Subcutaneous abdominal adipose tissue (tissue), 5 donors: ENCODE measurements around the gene SNRPA1.

ENCODE experiments used
- H3K27ac ChIP-seq: one replicate; pipeline ENCODE4 v1.7.0; 2013; ENCODE audit warnings: low read depth, mild to moderate bottlenecking, inconsistent platforms, low read length, moderate library complexity
- H3K27me3 ChIP-seq, 5 donors: one replicate each; pipeline ENCODE4 v1.7.0; 2013; ENCODE audit warnings: low read length in 5 of 5, inconsistent platforms in 1 of 5; ENCODE audit not compliant: control insufficient read depth in 5 of 5, insufficient read depth in 4 of 5
- H3K36me3 ChIP-seq, 5 donors: one replicate each; pipeline ENCODE4 v1.7.0; 2013; ENCODE audit warnings: low read length in 5 of 5; ENCODE audit not compliant: control insufficient read depth in 5 of 5, insufficient read depth in 5 of 5
- H3K4me1 ChIP-seq, 5 donors: one replicate each; pipeline ENCODE4 v1.7.0; 2013; ENCODE audit warnings: low read length in 5 of 5, mild to moderate bottlenecking in 3 of 5, moderate library complexity in 1 of 5; ENCODE audit not compliant: control insufficient read depth in 5 of 5, insufficient read depth in 5 of 5
- H3K4me3 ChIP-seq, 5 donors: one replicate each; pipeline ENCODE4 v1.7.0; 2013; ENCODE audit warnings: low read length in 5 of 5, low read depth in 1 of 5
- H3K9ac ChIP-seq, 5 donors: one replicate each; pipeline ENCODE4 v1.7.0; 2013; ENCODE audit warnings: low read length in 5 of 5, mild to moderate bottlenecking in 4 of 5, moderate library complexity in 3 of 5
- H3K9me3 ChIP-seq, 5 donors: one replicate each; pipeline ENCODE4 v1.7.0; 2013; ENCODE audit warnings: low read length in 5 of 5; ENCODE audit not compliant: control insufficient read depth in 5 of 5
- donor health status: healthy.
- donor health status: healthy.
- donor health status: healthy.
- donor health status: healthy.
- donor health status: healthy.

The SNRPA1 gene

DNA sequence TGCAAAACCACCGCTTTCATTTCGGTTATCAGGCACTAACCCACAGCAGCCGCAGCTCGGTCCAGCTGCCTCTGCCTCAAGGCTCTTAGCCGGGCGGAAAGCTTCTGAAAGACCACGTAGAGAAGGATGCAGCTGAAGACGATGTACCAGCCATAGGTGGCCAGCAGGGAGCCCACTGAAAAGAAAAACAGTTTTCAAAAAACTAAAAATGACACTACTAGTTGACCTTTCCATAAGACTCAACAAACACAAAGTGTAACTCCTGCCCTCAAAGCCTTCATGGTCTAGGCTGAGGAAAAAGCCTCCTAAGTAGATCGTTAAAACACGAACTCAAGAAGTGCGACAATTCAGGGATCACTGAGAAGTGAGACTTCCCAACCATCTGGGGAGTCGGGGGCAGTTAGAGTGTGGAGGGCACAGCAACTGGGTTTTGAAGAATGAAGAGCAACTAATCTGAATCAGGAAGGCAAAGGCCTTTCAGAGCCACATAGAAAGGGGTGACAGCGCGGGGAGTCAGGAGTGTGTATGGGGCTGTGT lies 18.5 kb downstream of the SNRPA1 start:
- Histone ChIP-seq H3K36me3 (peaks cover 29 to 56% (median 49%) of the 10 kb centered on the region in 5 donors), H3K9me3 (no peaks in the 10 kb centered on the region), H3K9ac (peak overlapping the region; percentile 83 to 92 (median 87)), H3K27ac (peak overlapping the region; percentile 84), H3K4me1 (peaks cover 0 to 22% (median 19%) of the 10 kb centered on the region in 5 donors), H3K27me3 (no peaks in the 10 kb centered on the region), H3K4me3 (peak overlapping the region; percentile 82 to 96 (median 92))

DNA sequence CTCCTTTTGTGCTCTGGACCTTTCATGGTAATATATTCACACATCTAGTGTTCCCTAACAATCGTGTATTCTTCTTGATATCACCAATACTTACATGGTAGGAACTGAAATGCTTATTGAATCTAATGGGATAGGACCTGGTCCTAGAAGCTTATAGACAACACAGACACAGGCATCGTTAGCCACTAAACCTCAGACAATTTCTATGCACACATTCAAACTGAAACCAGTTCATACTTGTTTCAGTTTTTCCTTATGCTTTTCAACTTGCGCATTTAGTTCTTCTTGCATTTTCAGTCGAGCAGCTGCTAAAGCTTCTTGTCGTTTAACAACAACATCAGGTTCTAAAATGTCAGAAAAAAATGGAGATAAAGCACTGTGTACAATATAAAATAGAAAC lies 20.0 kb downstream of the SNRPA1 start:
- Histone ChIP-seq H3K9me3 (no peaks in the 10 kb centered on the region), H3K4me1 (peaks cover 0 to 22% (median 19%) of the 10 kb centered on the region in 5 donors), H3K27me3 (no peaks in the 10 kb centered on the region), H3K36me3 (peaks cover 34 to 58% (median 52%) of the 10 kb centered on the region in 5 donors), H3K4me3 (no peak overlapping the region), H3K27ac (no peak overlapping the region), H3K9ac (peak overlapping the region in 1 of 5 donors; percentile 11)

DNA sequence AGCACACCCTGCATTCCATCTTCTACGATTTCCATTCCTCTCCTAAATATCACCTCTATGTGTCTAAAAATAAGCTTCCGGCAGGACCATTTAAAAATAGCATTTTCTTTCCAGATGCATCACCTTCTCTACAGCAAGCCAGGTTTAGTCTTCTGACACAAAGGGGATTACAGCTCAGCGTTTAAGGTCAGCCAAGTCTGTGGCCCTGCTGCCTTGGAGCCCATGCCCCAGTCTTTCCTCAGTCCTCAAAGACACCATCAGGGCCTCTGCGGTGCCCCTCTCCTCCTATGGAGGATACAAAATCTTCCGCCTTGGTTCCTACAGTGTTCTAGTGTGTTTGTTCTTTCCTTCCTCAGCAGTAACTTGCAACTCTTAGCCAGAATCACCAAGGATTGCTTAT lies 21.5 kb downstream of the SNRPA1 start:
- Histone ChIP-seq H3K4me1 (peaks cover 0 to 22% (median 19%) of the 10 kb centered on the region in 5 donors), H3K36me3 (peaks cover 28 to 68% (median 58%) of the 10 kb centered on the region in 5 donors), H3K27ac (no peak overlapping the region), H3K27me3 (no peaks in the 10 kb centered on the region), H3K9ac (no peak overlapping the region), H3K4me3 (no peak overlapping the region), H3K9me3 (no peaks in the 10 kb centered on the region)

DNA sequence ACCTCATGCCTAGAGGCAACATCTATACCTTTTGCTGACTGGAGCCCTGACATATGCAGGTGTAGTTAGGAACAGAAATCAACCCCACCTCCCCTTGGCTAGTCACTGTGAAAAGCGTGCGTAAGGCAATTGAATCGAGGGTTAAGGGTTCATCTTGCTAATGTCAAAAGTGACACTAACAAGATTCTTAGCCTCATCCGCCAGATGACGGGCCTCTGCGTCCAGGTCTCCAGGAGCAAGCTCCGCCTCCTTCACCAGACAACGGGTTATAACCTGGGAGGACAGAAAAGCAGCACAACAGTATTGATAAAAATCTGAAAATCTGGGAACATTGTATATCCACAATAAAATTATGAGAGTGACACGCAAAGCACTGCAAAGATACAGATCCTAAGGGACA lies 22.5 kb downstream of the SNRPA1 start:
- Histone ChIP-seq H3K9ac (no peak overlapping the region), H3K27ac (no peak overlapping the region), H3K9me3 (no peaks in the 10 kb centered on the region), H3K36me3 (peaks cover 28 to 68% (median 58%) of the 10 kb centered on the region in 5 donors), H3K4me3 (no peak overlapping the region), H3K4me1 (peaks cover 0 to 21% (median 17%) of the 10 kb centered on the region in 5 donors), H3K27me3 (no peaks in the 10 kb centered on the region)

DNA sequence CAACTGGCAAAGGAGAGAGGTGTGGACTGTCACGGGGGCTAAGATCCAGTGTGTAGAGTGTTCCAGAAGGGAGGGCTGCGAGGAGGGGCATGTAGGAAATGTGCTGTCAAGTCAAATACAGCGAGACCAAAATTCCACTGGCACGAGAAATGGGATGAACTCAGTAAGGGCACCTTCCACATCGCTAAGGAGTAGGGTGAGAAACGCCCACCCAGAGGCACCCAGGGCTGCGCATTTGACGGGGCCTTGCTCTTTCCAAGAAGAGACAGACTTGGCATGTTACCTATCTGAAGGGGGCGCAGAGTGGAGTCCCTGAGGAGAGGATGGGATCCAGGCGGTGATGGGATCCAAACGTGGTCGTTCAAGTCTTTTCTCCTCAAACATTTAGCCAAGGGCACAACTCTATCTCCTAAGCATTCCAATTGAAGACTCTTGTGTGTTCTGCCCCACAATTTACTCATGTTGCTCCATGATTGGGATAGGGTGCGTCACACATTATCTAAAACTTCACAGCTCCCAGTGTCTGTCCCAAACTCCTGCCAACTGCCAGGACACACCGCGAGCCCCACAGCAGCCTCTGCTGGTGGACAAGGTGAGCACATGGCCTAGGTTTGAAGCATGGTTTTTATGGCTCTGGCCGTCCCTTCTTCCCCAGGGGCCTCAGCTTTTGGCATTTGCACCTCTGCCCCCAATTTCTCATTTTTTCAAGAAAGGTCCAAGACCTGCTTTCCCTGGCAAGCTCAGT lies 25.4 kb downstream of the SNRPA1 start:
- H3K27me3 ChIP-seq: no peaks in the 10 kb centered on the region
- peaks cover 5 to 27% (median 21%) of the 10 kb centered on the region in 5 donors for H3K4me1 ChIP-seq
- no peak overlapping the region for H3K4me3 ChIP-seq
- H3K36me3 ChIP-seq: peaks cover 23 to 59% (median 52%) of the 10 kb centered on the region in 5 donors
- no peak overlapping the region for H3K27ac ChIP-seq
- no peak overlapping the region for H3K9ac ChIP-seq
- no peaks in the 10 kb centered on the region for H3K9me3 ChIP-seq

DNA sequence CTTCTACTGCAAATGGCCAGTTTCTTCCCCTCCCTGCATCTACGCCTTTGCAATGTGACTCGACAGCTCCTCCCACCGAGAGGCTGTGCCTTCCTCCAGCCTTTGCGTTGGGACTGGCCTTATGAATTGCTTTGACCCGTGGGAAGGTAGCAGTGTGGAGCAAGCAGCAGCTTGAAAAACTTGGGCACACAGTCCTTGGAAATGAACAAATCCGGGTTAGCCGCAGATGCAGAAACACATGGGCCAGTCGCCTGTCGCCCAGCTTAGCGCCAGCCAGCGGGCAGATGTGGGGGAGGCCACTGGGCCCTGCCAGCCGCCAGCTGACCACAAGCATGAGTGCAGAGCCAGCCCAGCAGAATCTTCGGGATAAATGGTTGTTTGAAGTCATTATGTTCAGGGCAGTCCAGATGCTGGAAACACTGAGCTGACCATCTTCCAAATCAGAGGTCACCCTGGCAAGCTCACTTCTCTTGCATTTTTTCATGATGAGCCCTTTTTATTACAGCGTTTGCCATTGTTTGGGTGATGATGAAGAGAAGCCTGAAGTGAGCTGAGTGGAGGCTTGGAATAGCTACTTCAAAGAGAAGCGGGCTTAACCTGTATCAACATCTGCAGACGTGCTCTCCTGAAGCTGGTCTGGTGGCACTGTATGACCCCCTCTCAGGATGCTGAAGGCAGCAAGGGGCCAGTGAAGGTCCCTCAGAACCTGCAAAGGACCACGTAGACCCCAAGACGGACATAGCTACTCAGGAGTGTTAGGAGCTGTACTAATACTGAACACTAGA lies 27.5 kb downstream of the SNRPA1 start:
- Histone ChIP-seq H3K27ac (peak overlapping the region; percentile 20), H3K4me3 (peak overlapping the region in 4 of 5 donors; percentile 4 to 41 (median 27))

DNA sequence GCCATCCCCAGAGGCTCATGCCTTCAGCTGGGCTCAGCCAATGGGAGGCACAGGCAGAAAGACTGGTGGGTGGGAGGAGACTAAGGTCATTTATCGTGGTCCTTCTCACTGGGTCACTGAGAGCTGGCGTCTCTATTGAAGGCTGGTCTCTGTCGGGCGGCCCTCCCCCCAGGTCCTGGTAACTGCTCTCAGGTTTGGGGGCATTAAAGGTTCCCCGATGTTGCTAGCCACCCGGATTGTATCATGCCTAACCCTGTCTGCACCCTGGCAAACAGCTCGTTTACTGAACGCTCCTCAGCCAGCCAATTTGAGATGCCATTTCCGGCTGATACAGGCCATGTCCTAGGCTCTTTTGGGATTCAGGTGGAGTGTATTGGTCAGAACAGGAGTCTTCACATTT lies 28.3 kb downstream of the SNRPA1 start:
- Histone ChIP-seq H3K27me3 (no peaks in the 10 kb centered on the region), H3K4me3 (peak overlapping the region in 4 of 5 donors; percentile 4 to 41 (median 27)), H3K36me3 (peaks cover 10 to 30% (median 25%) of the 10 kb centered on the region in 5 donors), H3K4me1 (peaks cover 7 to 29% (median 27%) of the 10 kb centered on the region in 5 donors), H3K9me3 (no peaks in the 10 kb centered on the region), H3K9ac (peak overlapping the region in 1 of 5 donors; percentile 4), H3K27ac (no peak overlapping the region)

More for the DNA sequence above, 27.5 kb downstream of the SNRPA1 start:
- peaks cover 7 to 29% (median 27%) of the 10 kb centered on the region in 5 donors for H3K4me1 ChIP-seq
- H3K9me3 ChIP-seq: no peaks in the 10 kb centered on the region
- H3K36me3 ChIP-seq: peaks cover 14 to 38% (median 32%) of the 10 kb centered on the region in 5 donors
- H3K27me3 ChIP-seq: no peaks in the 10 kb centered on the region
- H3K9ac ChIP-seq: no peak overlapping the region

DNA sequence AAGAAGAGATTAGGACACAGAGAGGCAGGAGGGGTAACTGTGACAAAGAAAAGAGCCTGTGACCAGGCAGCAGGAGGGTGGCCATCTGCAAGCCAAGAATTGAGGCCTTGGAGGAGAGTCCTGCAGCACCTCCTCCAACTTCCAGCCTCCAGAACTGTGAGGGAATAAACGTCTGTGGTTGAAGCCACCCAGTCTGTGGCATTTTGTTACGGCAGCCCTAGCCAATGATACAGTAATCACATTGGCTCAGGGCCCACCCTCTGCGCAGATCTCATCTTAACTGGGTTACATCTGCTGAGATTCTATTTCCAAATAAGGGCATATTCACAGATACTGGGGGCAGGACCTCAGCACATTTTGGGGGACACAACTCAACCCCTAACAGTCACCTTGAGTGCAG lies 29.0 kb downstream of the SNRPA1 start:
- H3K4me1 ChIP-seq: peaks cover 7 to 29% (median 27%) of the 10 kb centered on the region in 5 donors
- no peak overlapping the region for H3K27ac ChIP-seq
- no peak overlapping the region for H3K4me3 ChIP-seq
- no peaks in the 10 kb centered on the region for H3K9me3 ChIP-seq
- H3K36me3 ChIP-seq: peaks cover 5 to 23% (median 17%) of the 10 kb centered on the region in 5 donors
- H3K27me3 ChIP-seq: no peaks in the 10 kb centered on the region
- H3K9ac ChIP-seq: no peak overlapping the region

DNA sequence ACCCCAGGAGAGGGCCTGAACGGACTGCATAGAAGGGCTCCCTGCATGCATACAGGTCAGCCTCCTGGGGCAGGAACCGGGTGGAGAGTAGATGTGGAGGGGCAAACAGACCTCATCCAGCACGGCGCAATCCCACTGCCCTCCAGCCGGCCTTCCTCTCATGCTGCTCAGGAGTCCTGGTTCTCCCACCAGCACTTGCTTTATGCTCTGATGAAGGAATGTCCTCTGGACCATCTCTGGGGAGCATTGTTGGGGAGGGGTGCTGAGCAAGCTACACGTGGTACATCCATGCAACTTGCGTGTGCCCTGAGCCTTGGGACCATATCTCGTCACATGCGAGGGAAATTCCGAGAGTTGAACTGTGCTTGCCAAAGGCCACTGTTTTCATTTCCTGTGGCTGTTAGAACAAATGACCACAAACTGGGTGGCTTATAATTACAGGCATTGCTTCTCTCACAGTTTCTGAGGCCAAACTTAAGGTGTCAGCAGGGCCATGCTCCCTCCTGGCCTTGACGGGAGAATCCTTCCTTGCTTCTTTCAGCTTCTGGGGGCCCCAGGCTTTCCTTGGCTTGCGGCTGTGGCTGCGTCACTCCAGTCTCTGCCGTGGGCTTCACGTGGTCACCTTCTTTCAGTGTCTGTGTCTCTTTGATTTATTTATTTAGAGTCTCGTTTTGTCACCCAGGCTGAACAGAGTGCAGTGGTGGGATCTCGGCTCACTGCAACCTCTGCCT lies 30.0 kb downstream of the SNRPA1 start:
- Histone ChIP-seq H3K9ac (no peak overlapping the region), H3K27me3 (no peaks in the 10 kb centered on the region), H3K9me3 (no peaks in the 10 kb centered on the region), H3K27ac (no peak overlapping the region), H3K36me3 (peaks cover 0 to 14% (median 9%) of the 10 kb centered on the region in 5 donors), H3K4me3 (no peak overlapping the region), H3K4me1 (peaks cover 7 to 29% (median 27%) of the 10 kb centered on the region in 5 donors)
